Activated CD4-positive, alpha-beta T cell treated with anti-CD3 and anti-CD28 coated beads for 36 hours (primary cell): ENCODE results near the gene CCR9. TPM values are rescaled to one million over a fixed set of nuclear protein-coding genes. Genes with fewer than 3 reads are reported as not detected.

Experiments used
- ATAC-seq: fragments of 200-7000 bp; cut with Tn5 transposase; one replicate; pipeline ENCODE4 v1.10.0; 2021; ENCODE audit warnings: mild to moderate bottlenecking, moderate library complexity
- CTCF ChIA-PET: fragments of 350-600 bp; sonication (Branson Sonifier 250); formaldehyde crosslinking; loops from one replicate; lab custom pipeline; 2021; ENCODE audit warnings: antibody characterized with exemption; lab: Charles Lee
- POLR2A ChIA-PET: fragments of 350-600 bp; sonication (Branson Sonifier 250); formaldehyde crosslinking; loops from one replicate; lab custom pipeline; 2021; ENCODE audit warnings: antibody characterized with exemption, inconsistent platforms; lab: Charles Lee
- DNase-seq: peaks from one replicate; pipeline ENCODE4 v3.0.0-alpha.2; 2020
- H3K27ac Mint-ChIP-seq: one replicate; pipeline ENCODE4 v1.8.0; 2021; ENCODE audit warnings: mixed read lengths
- H3K27me3 Mint-ChIP-seq: one replicate; pipeline ENCODE4 v1.8.0; 2021; ENCODE audit warnings: mixed read lengths
- H3K36me3 Mint-ChIP-seq: one replicate; pipeline ENCODE4 v1.8.0; 2021; ENCODE audit warnings: low read depth, mixed read lengths
- H3K4me1 Mint-ChIP-seq: one replicate; pipeline ENCODE4 v1.8.0; 2021; ENCODE audit warnings: mixed read lengths
- H3K4me3 Mint-ChIP-seq: one replicate; pipeline ENCODE4 v1.8.0; 2021; ENCODE audit warnings: mild to moderate bottlenecking, moderate library complexity, mixed read lengths
- H3K9me3 Mint-ChIP-seq: one replicate; pipeline ENCODE4 v1.8.0; 2021; ENCODE audit warnings: low read depth, mixed read lengths
- intact Hi-C, 2 experiments: fragments of 100-400 bp; cut with DNase I in 1 of 2; cut with micrococcal nuclease in 1 of 2; formaldehyde crosslinking; loops; one replicate each; pipeline versions ENCODE4 v1.14.2 to v1.15.1; 2022 to 2024; cut with DNase I, micrococcal nuclease
- total RNA-seq, 2 experiments: library from RNA; stranded (reverse); gene quantifications; one replicate each; pipeline ENCODE4 v1.2.3, GENCODE V29; 2021

The CCR9 gene
- total RNA-seq, 2 experiments from 2014 or later, result not detected

DNA sequence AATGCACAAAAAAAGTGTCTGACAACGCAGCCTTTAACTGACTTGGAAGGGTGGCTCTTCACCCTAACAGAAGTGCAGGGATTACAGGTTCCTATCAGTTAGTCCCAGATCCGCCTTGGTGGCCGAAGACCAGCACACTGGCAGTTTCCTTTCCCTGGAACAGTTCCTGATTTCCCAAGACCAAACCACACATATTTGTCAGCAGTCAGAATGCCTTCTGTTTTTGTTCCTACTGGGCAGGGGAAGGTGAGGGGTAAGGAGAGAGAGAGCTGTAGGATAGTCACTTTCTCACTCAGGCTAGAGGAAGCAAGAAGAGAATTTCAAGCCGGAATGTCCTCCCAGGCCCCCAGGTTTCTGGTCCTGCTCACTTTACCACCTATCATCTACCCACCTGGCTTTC, 66.1 kb downstream of the CCR9 start:
- H3K27ac Mint-ChIP-seq, result no peak overlapping the region
- H3K4me3 Mint-ChIP-seq, result no peak overlapping the region
- ChIA-PET POLR2A (no interaction called here), CTCF (interaction anchor here (2.2 kb wide), 1 partner anchor 126 kb away, joined by 13 read pairs; no protein-coding TSS in a partner anchor)
- intact Hi-C loops, result no loop called here
- H3K4me1 Mint-ChIP-seq, result peaks cover 39% of the 10 kb centered on the region
- ATAC-seq (no peak), DNase-seq (no peak)
- peaks cover 75% of the 10 kb centered on the region for H3K36me3 Mint-ChIP-seq
- H3K9me3 Mint-ChIP-seq, result no peaks in the 10 kb centered on the region
- peaks cover 3% of the 10 kb centered on the region for H3K27me3 Mint-ChIP-seq

Other genes starting within 250 kb of the CCR9 start
- gene SACM1L, start 197.1 kb upstream of the CCR9 start, total RNA-seq, result 10 to 100 TPM; 34.2 to 51.8 TPM
- gene SLC6A20, start 90.0 kb upstream of the CCR9 start, total RNA-seq, result not detected
- 1 to 10 TPM; 4.5 to 6.6 TPM for gene LZTFL1, start 44.4 kb upstream of the CCR9 start, total RNA-seq
- under 1 TPM; 0.42 to 0.85 TPM for gene CXCR6, start 56.9 kb downstream of the CCR9 start, total RNA-seq
- gene FYCO1, start 109.3 kb downstream of the CCR9 start, total RNA-seq, result 10 to 100 TPM in 1 of 2 experiments, 1 to 10 TPM in 1; 8.2 to 10.6 TPM
- not detected for gene XCR1, start 140.9 kb downstream of the CCR9 start, total RNA-seq